NCI-H1417 (cell line): ENCODE data around the gene FAF2.
"Not testable (repeated sequence)": the region's sequence is repeated elsewhere in the genome, so short reads cannot be mapped to it uniquely, and the experiment has no call there.

Source experiments
- DNase-seq, 3 experiments: peaks; one replicate each; lab custom pipeline; 2025; lab: John Stamatoyannopoulos, UW

FAF2 gene

GRCh38 chr5:176447978-176448608, at the start of gene FAF2:
FAF2 (plus strand) TSS chr5:176448385; CDS start chr5:176448408, 23 bp downstream.
- peak; percentile 85 to 97 (median 94) for DNase-seq

- DNase-seq: no peak
Measured at GRCh38 chr5:176400382-176401156, 47.6 kb upstream of the FAF2 start.

GRCh38 chr5:176401281-176402205, 46.6 kb upstream of the FAF2 start:
- no peak for DNase-seq

GRCh38 chr5:176405656-176406435, 42.3 kb upstream of the FAF2 start:
- DNase-seq: no peak

- no peak for DNase-seq
Measured at GRCh38 chr5:176406436-176407052, 41.6 kb upstream of the FAF2 start.

GRCh38 chr5:176407456-176408251, 40.5 kb upstream of the FAF2 start:
- no peak for DNase-seq

GRCh38 chr5:176408252-176408573, 40.0 kb upstream of the FAF2 start:
- DNase-seq: not testable (repeated sequence)

- DNase-seq: no peak
Measured at GRCh38 chr5:176408590-176408989, 39.6 kb upstream of the FAF2 start.

GRCh38 chr5:176409765-176410164, 38.4 kb upstream of the FAF2 start:
- DNase-seq: no peak

- no peak for DNase-seq
Measured at GRCh38 chr5:176410486-176411180, 37.6 kb upstream of the FAF2 start.

GRCh38 chr5:176412517-176413254, 35.5 kb upstream of the FAF2 start:
- DNase-seq: no peak

GRCh38 chr5:176413255-176413565, 35.0 kb upstream of the FAF2 start:
- DNase-seq: no peak

- DNase-seq: no peak
Measured at GRCh38 chr5:176413709-176414191, 34.4 kb upstream of the FAF2 start.

- DNase-seq: no peak
Measured at GRCh38 chr5:176414704-176415103, 33.5 kb upstream of the FAF2 start.

- DNase-seq: peak in 1 of 3 experiments; percentile 8
Measured at GRCh38 chr5:176415240-176415951, 32.8 kb upstream of the FAF2 start.

- DNase-seq: peak; percentile 84 to 87 (median 86)
Measured at GRCh38 chr5:176415952-176416924, 31.9 kb upstream of the FAF2 start, which contains the start of gene CLTB. CLTB (minus strand) TSS chr5:176416539; CDS start chr5:176416363, 176 bp downstream.

- peak in 1 of 3 experiments; percentile 33 for DNase-seq
Measured at GRCh38 chr5:176416965-176417364, 31.2 kb upstream of the FAF2 start.
